Suprapubic skin (tissue), 4 donors: ENCODE measurements around the gene CTNNA2. TPM values are rescaled to one million over a fixed set of nuclear protein-coding genes. Genes with fewer than 3 reads are reported as not detected.

ENCODE experiments used
- DNase-seq, 2 donors: peaks; one replicate each; pipeline ENCODE4 v3.0.0-alpha.2; 2019; ENCODE audit warnings: low spot score in 2 of 2
- H3K27ac ChIP-seq: fragments of 200-600 bp; sonication (generic); one replicate; pipeline ENCODE4 v1.5.1; 2019
- H3K27me3 ChIP-seq: fragments of 200-600 bp; sonication (generic); one replicate; pipeline ENCODE4 v1.5.1; 2019
- H3K36me3 ChIP-seq: fragments of 200-600 bp; sonication (generic); one replicate; pipeline ENCODE4 v1.5.1; 2019
- H3K4me1 ChIP-seq: fragments of 200-600 bp; sonication (generic); one replicate; pipeline ENCODE4 v1.5.1; 2019
- H3K4me3 ChIP-seq: fragments of 200-600 bp; sonication (generic); one replicate; pipeline ENCODE4 v1.5.1; 2019; ENCODE audit warnings: mild to moderate bottlenecking
- H3K9me3 ChIP-seq: fragments of 200-600 bp; sonication (generic); one replicate; pipeline ENCODE4 v1.5.1; 2019
- EP300 ChIP-seq: sonication (generic); formaldehyde crosslinking; IDR thresholded peaks from one replicate; pipeline ENCODE4 v1.6.1; 2017; ENCODE audit warnings: antibody characterized with exemption
- POLR2A ChIP-seq, 2 donors: fragments of 450-650 bp; IDR thresholded peaks; one replicate each; pipeline ENCODE4 v1.6.1; 2017; ENCODE audit warnings: antibody characterized with exemption in 2 of 2, mild to moderate bottlenecking in 2 of 2, moderate library complexity in 2 of 2
- POLR2AphosphoS5 ChIP-seq, 3 donors: sonication (generic); formaldehyde crosslinking; IDR thresholded peaks; one replicate each; pipeline ENCODE4 v1.6.1; 2017; ENCODE audit warnings: antibody characterized with exemption in 3 of 3
- WGBS: methylation state at CpG from one replicate; pipeline ENCODE4 v1.1.5; 2018; 5-methylcytosine and 5-hydroxymethylcytosine counted together
- total RNA-seq, 4 donors: library from RNA; depleted of rRNA; stranded (reverse); fragments of >200 nt; gene quantifications; one replicate each; pipeline ENCODE4 v1.1.0, GENCODE V29; 2016
- TF ChIP-seq, protein P1 (sequence below), 2 donors: fragments of 200-600 bp in 1 of 2; fragments of 450-650 bp in 1 of 2; sonication (generic) in 1 of 2; IDR thresholded peaks; one replicate each; pipeline ENCODE4 v1.5.1; 2016 to 2019; ENCODE audit warnings: antibody characterized with exemption in 2 of 2, mild to moderate bottlenecking in 1 of 2, moderate library complexity in 1 of 2

Gene CTNNA2
- total RNA-seq, 4 donors from 2014 or later: 0.15 to 0.21 TPM; not detected in 2

DNA sequence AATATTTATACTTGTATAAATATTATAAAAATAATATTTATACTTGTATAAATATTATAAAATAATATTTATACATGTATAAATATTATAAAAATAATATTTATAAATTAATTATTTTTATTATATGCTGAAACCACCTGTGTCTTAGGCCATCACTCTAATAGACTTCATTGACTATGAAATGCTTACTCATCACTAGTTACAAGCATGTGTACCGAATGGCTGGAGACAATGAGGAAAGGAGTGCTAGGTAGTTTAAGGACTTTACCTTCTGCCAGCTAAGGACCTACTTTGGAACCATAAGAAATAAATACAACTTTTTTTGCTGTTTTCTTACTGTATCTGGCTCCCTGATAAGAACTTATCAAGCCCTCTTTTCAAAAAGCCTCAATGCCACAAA, 562.9 kb downstream of the CTNNA2 start:
- TF ChIP-seq POLR2AphosphoS5 (IDR thresholded peaks at IDR 0.05) (no peak), EP300 (no peak), POLR2A (IDR thresholded peaks at IDR 0.05) (no peak)
- TF ChIP-seq, protein P1, sequence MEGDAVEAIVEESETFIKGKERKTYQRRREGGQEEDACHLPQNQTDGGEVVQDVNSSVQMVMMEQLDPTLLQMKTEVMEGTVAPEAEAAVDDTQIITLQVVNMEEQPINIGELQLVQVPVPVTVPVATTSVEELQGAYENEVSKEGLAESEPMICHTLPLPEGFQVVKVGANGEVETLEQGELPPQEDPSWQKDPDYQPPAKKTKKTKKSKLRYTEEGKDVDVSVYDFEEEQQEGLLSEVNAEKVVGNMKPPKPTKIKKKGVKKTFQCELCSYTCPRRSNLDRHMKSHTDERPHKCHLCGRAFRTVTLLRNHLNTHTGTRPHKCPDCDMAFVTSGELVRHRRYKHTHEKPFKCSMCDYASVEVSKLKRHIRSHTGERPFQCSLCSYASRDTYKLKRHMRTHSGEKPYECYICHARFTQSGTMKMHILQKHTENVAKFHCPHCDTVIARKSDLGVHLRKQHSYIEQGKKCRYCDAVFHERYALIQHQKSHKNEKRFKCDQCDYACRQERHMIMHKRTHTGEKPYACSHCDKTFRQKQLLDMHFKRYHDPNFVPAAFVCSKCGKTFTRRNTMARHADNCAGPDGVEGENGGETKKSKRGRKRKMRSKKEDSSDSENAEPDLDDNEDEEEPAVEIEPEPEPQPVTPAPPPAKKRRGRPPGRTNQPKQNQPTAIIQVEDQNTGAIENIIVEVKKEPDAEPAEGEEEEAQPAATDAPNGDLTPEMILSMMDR (IDR thresholded peaks at IDR 0.05): no peak
- WGBS: 80% methylated on average over 1 of the region's 1 CpG
- no peak for DNase-seq

DNA sequence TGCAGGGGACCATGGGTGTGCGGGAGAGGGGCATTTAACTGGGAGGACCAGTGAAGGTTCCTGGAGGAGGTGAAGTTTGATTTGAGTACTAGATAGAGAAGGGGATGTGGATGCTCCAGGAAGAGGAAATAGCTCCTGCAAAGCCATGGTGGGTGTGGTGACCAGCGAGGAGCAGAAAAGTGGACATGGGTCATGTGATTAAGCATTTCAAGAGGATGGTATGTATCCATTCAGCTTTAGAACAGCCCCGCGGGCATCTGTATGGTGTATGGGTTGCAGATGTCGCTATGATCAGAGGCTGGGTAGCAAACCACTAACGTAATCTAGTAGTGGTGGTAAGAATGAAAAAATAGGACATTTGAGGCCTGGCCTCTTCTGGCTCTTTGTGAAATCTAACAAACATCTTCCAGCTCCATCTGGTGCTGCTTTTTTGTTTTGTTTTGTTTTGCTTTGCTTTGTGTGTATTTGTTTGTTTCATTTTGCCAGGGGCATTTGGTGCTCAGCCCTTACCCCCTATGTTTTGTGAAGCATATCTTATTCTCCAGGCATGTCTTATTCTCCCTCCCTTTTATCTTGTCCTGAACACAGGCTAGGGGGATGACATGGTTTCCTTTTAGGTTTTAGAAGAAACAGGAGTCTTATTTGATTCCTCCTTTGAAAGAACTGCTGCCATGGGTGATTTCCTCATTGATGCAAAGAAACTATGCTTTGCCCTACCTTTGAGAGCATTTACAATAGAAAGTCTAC, 565.6 kb downstream of the CTNNA2 start:
- Histone ChIP-seq H3K9me3 (no peaks in the 10 kb centered on the region), H3K4me1 (no peaks in the 10 kb centered on the region), H3K36me3 (no peaks in the 10 kb centered on the region), H3K27me3 (no peaks in the 10 kb centered on the region), H3K27ac (no peak overlapping the region), H3K4me3 (no peak overlapping the region)
- TF ChIP-seq POLR2AphosphoS5 (IDR thresholded peaks at IDR 0.05) (no peak), POLR2A (IDR thresholded peaks at IDR 0.05) (no peak), EP300 (no peak)
- TF ChIP-seq, protein P1 (IDR thresholded peaks at IDR 0.05): no peak
- WGBS: 75% methylated on average over 6 of the region's 6 CpGs
- DNase-seq: no peak

More for the DNA sequence above, 562.9 kb downstream of the CTNNA2 start:
- no peaks in the 10 kb centered on the region for H3K36me3 ChIP-seq
- no peaks in the 10 kb centered on the region for H3K9me3 ChIP-seq
- no peak overlapping the region for H3K27ac ChIP-seq
- no peaks in the 10 kb centered on the region for H3K27me3 ChIP-seq
- no peak overlapping the region for H3K4me3 ChIP-seq
- no peaks in the 10 kb centered on the region for H3K4me1 ChIP-seq

DNA sequence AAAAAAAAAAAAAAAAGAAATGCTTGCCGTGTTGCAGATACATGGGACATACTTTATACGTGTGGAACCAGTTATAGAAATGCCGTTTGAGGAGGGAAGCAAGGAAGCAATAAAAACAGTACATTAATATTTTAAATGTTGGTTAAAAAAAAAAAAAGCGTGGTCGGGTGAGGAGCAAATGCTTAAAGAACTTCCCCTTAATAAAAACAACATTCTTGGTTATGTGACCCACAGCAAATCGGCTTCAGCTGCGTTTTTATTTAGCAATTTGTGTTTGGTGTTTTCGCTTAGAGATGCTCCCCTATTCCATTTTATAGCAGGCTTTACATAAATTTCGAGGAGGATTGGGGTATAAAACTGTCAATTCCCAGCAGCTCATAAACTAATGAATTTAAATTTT, 568.1 kb downstream of the CTNNA2 start:
- Histone ChIP-seq H3K27me3 (no peaks in the 10 kb centered on the region), H3K9me3 (no peaks in the 10 kb centered on the region), H3K36me3 (no peaks in the 10 kb centered on the region), H3K27ac (no peak overlapping the region), H3K4me1 (no peaks in the 10 kb centered on the region), H3K4me3 (no peak overlapping the region)
- TF ChIP-seq POLR2A (IDR thresholded peaks at IDR 0.05) (no peak), EP300 (no peak), POLR2AphosphoS5 (IDR thresholded peaks at IDR 0.05) (no peak)
- TF ChIP-seq, protein P1 (IDR thresholded peaks at IDR 0.05): no peak
- WGBS: 16% methylated on average over 9 of the region's 9 CpGs
- no peak for DNase-seq

DNA sequence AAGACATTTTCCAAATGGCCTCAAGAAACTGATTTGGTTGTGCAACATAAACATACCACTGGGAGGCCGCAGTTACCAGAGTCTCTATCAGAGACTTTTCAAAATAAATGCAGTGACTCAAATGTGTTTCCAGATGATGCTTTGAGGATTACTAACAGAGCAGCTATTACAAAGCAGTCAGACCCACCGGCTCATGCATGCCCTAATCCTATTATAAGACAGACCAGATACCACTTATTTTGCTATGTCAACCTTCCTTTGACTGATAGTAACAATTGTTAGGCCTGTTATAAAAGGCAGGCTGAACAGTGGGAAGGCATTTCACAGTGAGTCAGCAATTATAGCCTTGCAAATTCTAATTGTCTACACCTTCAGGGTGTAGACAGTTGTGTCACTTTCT, 574.0 kb downstream of the CTNNA2 start:
- no peaks in the 10 kb centered on the region for H3K9me3 ChIP-seq
- no peak for DNase-seq
- no peaks in the 10 kb centered on the region for H3K4me1 ChIP-seq
- no peaks in the 10 kb centered on the region for H3K36me3 ChIP-seq
- WGBS: 60% methylated on average over 2 of the region's 2 CpGs
- H3K27ac ChIP-seq: no peak overlapping the region
- no peak overlapping the region for H3K4me3 ChIP-seq
- H3K27me3 ChIP-seq: no peaks in the 10 kb centered on the region
- no peak for TF ChIP-seq POLR2AphosphoS5 (IDR thresholded peaks at IDR 0.05)
- no peak for TF ChIP-seq POLR2A (IDR thresholded peaks at IDR 0.05)
- no peak for TF ChIP-seq EP300
- TF ChIP-seq, protein P1 (IDR thresholded peaks at IDR 0.05): no peak

DNA sequence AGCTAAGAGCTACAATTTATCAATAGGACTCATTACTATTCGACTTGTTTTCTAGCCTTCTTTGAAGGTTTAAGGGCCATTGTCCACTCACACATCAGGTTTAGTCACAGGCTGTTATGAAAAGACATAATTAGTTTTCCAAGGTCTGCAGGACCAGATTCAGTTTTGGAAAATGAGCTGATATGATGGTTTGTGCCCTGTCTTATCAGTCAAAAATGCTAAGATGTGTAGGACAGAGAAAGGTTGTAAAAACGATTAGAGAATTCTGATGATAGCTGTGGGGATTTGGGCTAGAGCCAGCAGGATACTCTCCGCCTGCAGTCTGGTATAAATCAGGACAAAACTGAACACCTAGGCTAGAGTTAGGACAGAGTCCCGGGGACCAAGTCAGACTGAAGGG, 578.4 kb downstream of the CTNNA2 start:
- WGBS: 48% methylated on average over 4 of the region's 4 CpGs
- Histone ChIP-seq H3K36me3 (no peaks in the 10 kb centered on the region), H3K4me1 (no peaks in the 10 kb centered on the region), H3K9me3 (no peaks in the 10 kb centered on the region), H3K27me3 (no peaks in the 10 kb centered on the region), H3K4me3 (no peak overlapping the region), H3K27ac (no peak overlapping the region)
- TF ChIP-seq POLR2A (IDR thresholded peaks at IDR 0.05) (no peak), EP300 (no peak), POLR2AphosphoS5 (IDR thresholded peaks at IDR 0.05) (no peak)
- TF ChIP-seq, protein P1 (IDR thresholded peaks at IDR 0.05): no peak
- DNase-seq: no peak
